ENCODE results near the gene MAP3K12. TPM values are rescaled to one million over a fixed set of nuclear protein-coding genes. Genes with fewer than 3 reads are reported as not detected.

Gene MAP3K12
- total and polyA plus RNA-seq, 2 experiments from 2014 or later = 10.0 to 16.0 TPM

GRCh38 chr12:53501615-53502181 is 2.4 kb upstream of the MAP3K12 start:
- Histone ChIP-seq H4K20me1 (ENCODE audit: insufficient read depth, poor library complexity, severe bottlenecking) (no peaks in the 10 kb centered on the region), H2AFZ (peak overlapping the region; percentile 75), H3K4me3 (peak overlapping the region; percentile 34), H3K27ac (peak overlapping the region; percentile 97), H3K36me3 (replicated peaks; ENCODE audit: insufficient read depth, low read depth) (no peaks in the 10 kb centered on the region), H3K9me2 (replicated peaks; ENCODE audit: insufficient read depth) (no peaks in the 10 kb centered on the region), H3K4me2 (peak overlapping the region; percentile 96), H3K9me3 (ENCODE audit: low read depth) (no peaks in the 10 kb centered on the region), H3K27me3 (no peaks in the 10 kb centered on the region), H3K4me1 (ENCODE audit: insufficient read depth) (peaks cover 23% of the 10 kb centered on the region), H3K79me2 (peaks cover 38% of the 10 kb centered on the region)
- DNase-seq (ENCODE audit: low spot score) = no peak
- TF ChIP-seq CTCF (IDR thresholded peaks at IDR 0.05; ENCODE audit: poor library complexity) (no peak), EZH2 (IDR thresholded peaks at IDR 0.05; ENCODE audit: borderline replicate concordance) (no peak), EZH2phosphoT487 (IDR thresholded peaks at IDR 0.05; ENCODE audit: low read depth, severe bottlenecking, unreplicated experiment) (no peak)
- WGBS (ENCODE audit: low lambda C conversion rate, missing lambda C conversion rate) = 83% methylated on average over 10 of the region's 10 CpGs

- Histone ChIP-seq H3K27ac (peak within 1 kb of the TSS; percentile 98), H2AFZ (peak within 1 kb of the TSS; percentile 75), H4K20me1 (ENCODE audit: insufficient read depth, poor library complexity, severe bottlenecking) (no peaks in the 10 kb centered on the region), H3K36me3 (replicated peaks; ENCODE audit: insufficient read depth, low read depth) (no peaks in the 10 kb centered on the region), H3K4me2 (peak within 1 kb of the TSS; percentile 96), H3K4me3 (peak within 1 kb of the TSS; percentile 34), H3K9me3 (ENCODE audit: low read depth) (no peaks in the 10 kb centered on the region), H3K9me2 (replicated peaks; ENCODE audit: insufficient read depth) (no peaks in the 10 kb centered on the region), H3K79me2 (peaks cover 38% of the 10 kb centered on the region), H3K27me3 (no peaks in the 10 kb centered on the region), H3K4me1 (ENCODE audit: insufficient read depth) (peaks cover 26% of the 10 kb centered on the region)
- TF ChIP-seq CTCF (IDR thresholded peaks at IDR 0.05; ENCODE audit: poor library complexity) (no peak), EZH2 (IDR thresholded peaks at IDR 0.05; ENCODE audit: borderline replicate concordance) (no peak), EZH2phosphoT487 (IDR thresholded peaks at IDR 0.05; ENCODE audit: low read depth, severe bottlenecking, unreplicated experiment) (no peak)
- DNase-seq (ENCODE audit: low spot score) = peak; percentile 99
- 1% methylated on average over 74 of the region's 74 CpGs for WGBS (ENCODE audit: low lambda C conversion rate, missing lambda C conversion rate)
Observed at GRCh38 chr12:53500776-53501614, 1.7 kb upstream of the MAP3K12 start, which contains the start of gene TARBP2. TSS of gene TARBP2 (plus strand) at chr12:53501283. CDS start at chr12:53501409, 126 bp downstream.

GRCh38 chr12:53500142-53500775 is 1.0 kb upstream of the MAP3K12 start:
- Histone ChIP-seq H3K4me3 (peak overlapping the region; percentile 26), H3K36me3 (replicated peaks; ENCODE audit: insufficient read depth, low read depth) (no peaks in the 10 kb centered on the region), H3K9me2 (replicated peaks; ENCODE audit: insufficient read depth) (no peaks in the 10 kb centered on the region), H3K4me1 (ENCODE audit: insufficient read depth) (peaks cover 30% of the 10 kb centered on the region), H3K27me3 (no peaks in the 10 kb centered on the region), H3K9me3 (ENCODE audit: low read depth) (no peaks in the 10 kb centered on the region), H3K27ac (peak overlapping the region; percentile 98), H2AFZ (peak overlapping the region; percentile 26), H3K4me2 (peak overlapping the region; percentile 81), H4K20me1 (ENCODE audit: insufficient read depth, poor library complexity, severe bottlenecking) (no peaks in the 10 kb centered on the region), H3K79me2 (peaks cover 38% of the 10 kb centered on the region)
- DNase-seq (ENCODE audit: low spot score) = peak; percentile 76
- TF ChIP-seq EZH2phosphoT487 (IDR thresholded peaks at IDR 0.05; ENCODE audit: low read depth, severe bottlenecking, unreplicated experiment) (no peak), CTCF (IDR thresholded peaks at IDR 0.05; ENCODE audit: poor library complexity) (no peak), EZH2 (IDR thresholded peaks at IDR 0.05; ENCODE audit: borderline replicate concordance) (no peak)
- WGBS (ENCODE audit: low lambda C conversion rate, missing lambda C conversion rate) = 7% methylated on average over 17 of the region's 17 CpGs

All from hepatocyte (in vitro differentiated cells).